Measurements from ENCODE around the gene CXCL12.
A peak's percentile ranks its signal among the peaks of the same experiment; 100 is the strongest.

GRCh38 chr10:44393834-44394547 lies 9.1 kb upstream of the CXCL12 start:
- TF ChIP-seq TAF1 (conservative IDR thresholded peaks at IDR 0.05) (no peak), FOXA1 (IDR thresholded peaks at IDR 0.05) (no peak), RAD21 (IDR thresholded peaks at IDR 0.05) (peak in 1 of 2 donors; percentile 3), CTCF (IDR thresholded peaks at IDR 0.05; ENCODE audit: low read depth, low read length, missing input control) (no peak), REST (IDR thresholded peaks at IDR 0.05) (no peak), MAX (IDR thresholded peaks at IDR 0.05) (no peak), ZBTB33 (IDR thresholded peaks at IDR 0.05) (no peak), HNF4G (IDR thresholded peaks at IDR 0.05) (no peak), JUND (IDR thresholded peaks at IDR 0.05) (no peak)
